Left ventricle myocardium inferior (tissue), 1 donor: ENCODE data around the gene PIP4K2A. TPM values are rescaled to one million over a fixed set of nuclear protein-coding genes. Genes with fewer than 3 reads are reported as not detected.

Experiments
- DNase-seq: peaks from one replicate; pipeline ENCODE4 v3.0.0-alpha.2; 2020
- H3K27ac ChIP-seq: fragments of 200-600 bp; replicated peaks from 2 replicates; pipeline ENCODE4 v1.8.0; 2021
- H3K27me3 ChIP-seq: fragments of 200-600 bp; 2 replicates; pipeline ENCODE4 v1.8.0; 2021; ENCODE audit warnings: low read depth
- H3K36me3 ChIP-seq: fragments of 200-600 bp; 2 replicates; pipeline ENCODE4 v1.8.0; 2021
- H3K4me1 ChIP-seq: fragments of 200-600 bp; 2 replicates; pipeline ENCODE4 v1.8.0; 2021
- H3K4me3 ChIP-seq: fragments of 200-600 bp; 2 replicates; pipeline ENCODE4 v1.8.0; 2021; ENCODE audit warnings: mild to moderate bottlenecking, moderate library complexity
- H3K9me3 ChIP-seq: fragments of 200-600 bp; replicated peaks from 2 replicates; pipeline ENCODE4 v1.8.0; 2021
- intact Hi-C: fragments of 100-400 bp; cut with micrococcal nuclease; formaldehyde crosslinking; loops from one replicate; pipeline ENCODE4 v1.11.0; 2022
- total RNA-seq: library from RNA; stranded (reverse); fragmentation: NEBNext Ultra II Directional; extraction: Animal tissue kit (Norgen Biotek cat#: 25700); gene quantifications from one replicate; pipeline ENCODE4 v1.2.1, GENCODE V29; 2021
- TF ChIP-seq, protein P1 (sequence below): fragments of 200-600 bp; IDR thresholded peaks from 2 replicates; pipeline ENCODE4 v1.8.0; 2021; ENCODE audit warnings: antibody characterized with exemption, mild to moderate bottlenecking, borderline replicate concordance
- donor health status: DM: no; HTN: yes; CAD: no; lungs with severe emphysema.

Gene PIP4K2A
- total RNA-seq, 1 donor from 2014 or later = 12.6 TPM

DNA sequence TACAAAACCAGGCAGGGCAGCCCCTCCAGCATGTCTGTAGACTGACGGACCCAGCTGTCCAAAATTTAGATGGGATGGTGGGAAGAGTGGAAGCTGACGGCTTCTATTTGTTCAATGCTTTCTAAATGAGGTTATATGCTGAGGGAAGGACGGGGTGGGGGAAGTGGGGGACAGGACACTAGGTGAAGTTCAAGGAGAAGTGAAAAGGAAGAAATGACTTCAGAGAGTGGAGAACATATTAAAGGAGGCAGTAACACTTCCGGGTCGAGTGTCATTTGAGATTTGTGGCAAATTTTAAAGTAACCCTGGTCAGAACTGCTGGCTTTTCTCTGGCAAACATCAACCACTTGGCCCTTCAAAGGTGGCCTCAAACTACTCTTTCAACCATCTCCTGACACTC lies 9.4 kb downstream of the PIP4K2A start:
- intact Hi-C loops = no loop called here
- no peak for DNase-seq
- Histone ChIP-seq H3K36me3 (no peaks in the 10 kb centered on the region), H3K4me3 (no peak overlapping the region), H3K4me1 (peaks cover 9% of the 10 kb centered on the region), H3K27me3 (no peaks in the 10 kb centered on the region), H3K9me3 (no peaks in the 10 kb centered on the region), H3K27ac (no peak overlapping the region)
- TF ChIP-seq, protein P1, sequence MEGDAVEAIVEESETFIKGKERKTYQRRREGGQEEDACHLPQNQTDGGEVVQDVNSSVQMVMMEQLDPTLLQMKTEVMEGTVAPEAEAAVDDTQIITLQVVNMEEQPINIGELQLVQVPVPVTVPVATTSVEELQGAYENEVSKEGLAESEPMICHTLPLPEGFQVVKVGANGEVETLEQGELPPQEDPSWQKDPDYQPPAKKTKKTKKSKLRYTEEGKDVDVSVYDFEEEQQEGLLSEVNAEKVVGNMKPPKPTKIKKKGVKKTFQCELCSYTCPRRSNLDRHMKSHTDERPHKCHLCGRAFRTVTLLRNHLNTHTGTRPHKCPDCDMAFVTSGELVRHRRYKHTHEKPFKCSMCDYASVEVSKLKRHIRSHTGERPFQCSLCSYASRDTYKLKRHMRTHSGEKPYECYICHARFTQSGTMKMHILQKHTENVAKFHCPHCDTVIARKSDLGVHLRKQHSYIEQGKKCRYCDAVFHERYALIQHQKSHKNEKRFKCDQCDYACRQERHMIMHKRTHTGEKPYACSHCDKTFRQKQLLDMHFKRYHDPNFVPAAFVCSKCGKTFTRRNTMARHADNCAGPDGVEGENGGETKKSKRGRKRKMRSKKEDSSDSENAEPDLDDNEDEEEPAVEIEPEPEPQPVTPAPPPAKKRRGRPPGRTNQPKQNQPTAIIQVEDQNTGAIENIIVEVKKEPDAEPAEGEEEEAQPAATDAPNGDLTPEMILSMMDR = no peak

DNA sequence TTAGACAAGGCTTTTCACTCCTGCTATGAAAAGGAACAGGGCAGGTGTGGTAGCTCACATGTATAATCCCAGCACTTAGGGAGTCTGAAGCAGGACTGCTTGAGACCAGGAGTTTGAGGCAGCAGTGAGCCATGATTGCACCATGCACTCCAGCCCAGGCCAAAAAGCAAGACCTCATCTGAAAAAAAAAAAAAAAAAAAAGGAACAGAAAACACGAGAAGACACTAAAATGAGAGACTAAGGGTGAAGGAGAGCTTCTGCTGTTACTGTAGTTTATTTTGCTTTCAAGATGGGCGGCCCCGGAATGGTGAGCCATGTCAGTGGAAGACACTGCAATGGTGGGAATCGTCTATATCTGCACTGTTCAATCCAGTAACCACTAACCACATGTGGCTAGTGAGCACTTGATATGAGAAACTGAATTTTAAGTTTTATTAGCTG lies 9.9 kb downstream of the PIP4K2A start:
- Histone ChIP-seq H3K36me3 (no peaks in the 10 kb centered on the region), H3K27me3 (no peaks in the 10 kb centered on the region), H3K9me3 (no peaks in the 10 kb centered on the region), H3K4me1 (peaks cover 11% of the 10 kb centered on the region), H3K27ac (no peak overlapping the region), H3K4me3 (no peak overlapping the region)
- TF ChIP-seq, protein P1 = no peak
- intact Hi-C loops = no loop called here
- DNase-seq = no peak

DNA sequence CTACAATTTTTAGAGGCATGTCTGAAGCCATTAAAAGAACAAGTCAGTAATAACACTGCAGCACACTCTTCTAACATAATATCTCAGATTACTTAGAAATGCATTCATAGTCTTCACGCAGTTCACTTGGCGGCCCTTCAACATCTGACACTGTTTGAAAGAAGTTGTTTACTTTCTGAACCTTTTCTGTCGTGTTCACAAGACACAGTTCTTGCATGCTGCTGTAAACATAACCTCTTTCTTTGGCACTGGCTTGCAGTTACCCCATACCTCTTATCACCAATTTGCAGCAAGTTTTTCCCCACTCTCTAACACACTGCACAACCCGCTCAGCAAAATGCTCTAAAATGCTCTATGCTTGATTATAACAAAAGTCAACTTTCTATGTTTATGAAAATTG lies 12.0 kb downstream of the PIP4K2A start:
- no peak overlapping the region for H3K4me3 ChIP-seq
- DNase-seq = no peak
- no peaks in the 10 kb centered on the region for H3K36me3 ChIP-seq
- peaks cover 27% of the 10 kb centered on the region for H3K4me1 ChIP-seq
- TF ChIP-seq, protein P1 = no peak
- no peak overlapping the region for H3K27ac ChIP-seq
- intact Hi-C loops = no loop called here
- no peaks in the 10 kb centered on the region for H3K9me3 ChIP-seq
- no peaks in the 10 kb centered on the region for H3K27me3 ChIP-seq

DNA sequence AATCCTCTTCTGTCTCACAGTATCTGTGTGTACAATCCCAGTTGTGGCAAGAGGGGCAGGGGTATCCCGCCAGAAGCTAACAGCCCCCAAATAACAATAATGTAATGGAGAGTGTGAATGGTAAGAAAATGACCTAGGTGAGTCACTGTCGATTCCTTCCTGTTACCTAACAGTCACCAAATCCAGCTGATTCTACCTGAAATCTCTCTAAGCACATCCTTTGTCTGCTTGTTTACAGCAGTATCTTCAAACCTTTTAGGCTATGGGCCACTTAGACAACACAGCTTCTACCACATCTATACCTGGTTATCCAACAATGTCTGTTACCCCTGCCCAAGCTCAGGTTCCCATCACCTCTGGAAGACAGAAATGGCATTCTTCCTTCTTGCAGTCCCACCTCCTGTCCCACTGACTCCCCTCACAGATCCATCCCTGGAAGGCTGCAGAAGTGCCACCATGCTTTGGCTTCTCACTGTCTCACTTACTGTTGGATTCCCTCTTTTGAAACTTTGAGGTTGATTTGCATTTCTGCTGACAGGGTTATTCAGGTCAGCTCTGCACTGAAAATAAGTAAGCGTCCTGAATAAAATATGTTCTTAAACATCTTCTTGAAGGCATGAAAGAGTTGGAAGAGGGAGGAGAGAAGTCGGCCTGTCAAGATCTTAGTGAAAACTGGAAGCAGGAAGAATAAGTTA lies 13.1 kb downstream of the PIP4K2A start:
- no peak overlapping the region for H3K4me3 ChIP-seq
- DNase-seq = no peak
- no peaks in the 10 kb centered on the region for H3K36me3 ChIP-seq
- peaks cover 38% of the 10 kb centered on the region for H3K4me1 ChIP-seq
- H3K27me3 ChIP-seq = no peaks in the 10 kb centered on the region
- TF ChIP-seq, protein P1 = no peak
- no peaks in the 10 kb centered on the region for H3K9me3 ChIP-seq
- intact Hi-C loops = no loop called here
- no peak overlapping the region for H3K27ac ChIP-seq

DNA sequence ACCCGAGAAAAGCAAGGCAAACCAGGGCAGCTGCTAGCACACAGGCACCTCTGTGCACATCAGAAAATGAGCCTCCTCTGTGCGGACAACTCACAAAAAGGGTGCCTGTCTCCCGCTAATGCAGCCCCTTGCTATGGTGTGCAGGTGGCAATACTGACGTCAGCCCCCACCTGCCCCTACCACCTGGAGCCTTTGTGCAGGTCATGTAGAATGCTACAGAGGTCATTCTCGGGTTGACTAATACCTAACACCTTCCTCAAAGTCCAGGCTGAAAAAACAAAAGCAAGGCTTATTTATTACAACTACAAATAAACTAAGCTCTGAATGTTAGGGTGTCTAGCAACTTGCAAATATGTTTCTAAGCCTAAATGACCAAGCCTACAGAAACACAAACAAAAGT lies 13.9 kb downstream of the PIP4K2A start:
- Histone ChIP-seq H3K27ac (no peak overlapping the region), H3K4me1 (peaks cover 40% of the 10 kb centered on the region), H3K36me3 (no peaks in the 10 kb centered on the region), H3K27me3 (no peaks in the 10 kb centered on the region), H3K9me3 (no peaks in the 10 kb centered on the region), H3K4me3 (no peak overlapping the region)
- TF ChIP-seq, protein P1 = no peak
- DNase-seq = no peak
- intact Hi-C loops = no loop called here
